Measurements from ENCODE around the gene PLOD2.

PLOD2 gene

GRCh38 chr3:146100180-146100579, 60.8 kb downstream of the PLOD2 start:
- no peak for DNase-seq (ENCODE audit: low spot score)

GRCh38 chr3:146099316-146099715, 61.7 kb downstream of the PLOD2 start:
- no peak for DNase-seq (ENCODE audit: low spot score)

GRCh38 chr3:146093896-146094295, 67.1 kb downstream of the PLOD2 start:
- no peak for DNase-seq (ENCODE audit: low spot score)

- DNase-seq (ENCODE audit: low spot score), result no peak
Measured at GRCh38 chr3:146092230-146092629, 68.8 kb downstream of the PLOD2 start.

- DNase-seq (ENCODE audit: low spot score), result no peak
Measured at GRCh38 chr3:146091397-146091796, 69.6 kb downstream of the PLOD2 start.

- DNase-seq (ENCODE audit: low spot score), result no peak
Measured at GRCh38 chr3:146090521-146090920, 70.5 kb downstream of the PLOD2 start.

GRCh38 chr3:146088840-146089239, 72.1 kb downstream of the PLOD2 start:
- no peak for DNase-seq (ENCODE audit: low spot score)

GRCh38 chr3:146087116-146087515, 73.9 kb downstream of the PLOD2 start:
- DNase-seq (ENCODE audit: low spot score), result no peak

GRCh38 chr3:146086211-146086610, 74.8 kb downstream of the PLOD2 start:
- no peak for DNase-seq (ENCODE audit: low spot score)

GRCh38 chr3:146085678-146086077, 75.3 kb downstream of the PLOD2 start:
- DNase-seq (ENCODE audit: low spot score), result no peak

GRCh38 chr3:146080578-146080977, 80.4 kb downstream of the PLOD2 start:
- DNase-seq (ENCODE audit: low spot score), result no peak

GRCh38 chr3:146078031-146078430, 83.0 kb downstream of the PLOD2 start:
- DNase-seq (ENCODE audit: low spot score), result no peak

- DNase-seq (ENCODE audit: low spot score), result no peak
Measured at GRCh38 chr3:146077181-146077580, 83.8 kb downstream of the PLOD2 start.

- DNase-seq (ENCODE audit: low spot score), result no peak
Measured at GRCh38 chr3:146072824-146073223, 88.2 kb downstream of the PLOD2 start.

GRCh38 chr3:146072061-146072460, 88.9 kb downstream of the PLOD2 start:
- DNase-seq (ENCODE audit: low spot score), result no peak

- no peak for DNase-seq (ENCODE audit: low spot score)
Measured at GRCh38 chr3:146071632-146072031, 89.4 kb downstream of the PLOD2 start.

- no peak for DNase-seq (ENCODE audit: low spot score)
Measured at GRCh38 chr3:146067048-146067447, 93.9 kb downstream of the PLOD2 start.

GRCh38 chr3:146065573-146066006, 95.4 kb downstream of the PLOD2 start:
- peak; percentile 42 for DNase-seq (ENCODE audit: low spot score)

GRCh38 chr3:146058241-146058640, 102.7 kb downstream of the PLOD2 start:
- no peak for DNase-seq (ENCODE audit: low spot score)

- no peak for DNase-seq (ENCODE audit: low spot score)
Measured at GRCh38 chr3:146052791-146053310, 108.1 kb downstream of the PLOD2 start.

- DNase-seq (ENCODE audit: low spot score), result no peak
Measured at GRCh38 chr3:146052056-146052790, 108.8 kb downstream of the PLOD2 start.

- DNase-seq (ENCODE audit: low spot score), result no peak
Measured at GRCh38 chr3:146050691-146051090, 110.3 kb downstream of the PLOD2 start.

GRCh38 chr3:146047485-146047884, 113.5 kb downstream of the PLOD2 start:
- no peak for DNase-seq (ENCODE audit: low spot score)

- no peak for DNase-seq (ENCODE audit: low spot score)
Measured at GRCh38 chr3:146044046-146044445, 116.9 kb downstream of the PLOD2 start.
